ENCODE data around the gene TMEM54. TPM values are rescaled to one million over a fixed set of nuclear protein-coding genes. Genes with fewer than 3 reads are reported as not detected.
A peak's percentile ranks its signal among the peaks of the same experiment; 100 is the strongest.

TMEM54 gene
- total and polyA plus RNA-seq, 2 experiments from 2014 or later, result 11.2 to 11.7 TPM

DNA sequence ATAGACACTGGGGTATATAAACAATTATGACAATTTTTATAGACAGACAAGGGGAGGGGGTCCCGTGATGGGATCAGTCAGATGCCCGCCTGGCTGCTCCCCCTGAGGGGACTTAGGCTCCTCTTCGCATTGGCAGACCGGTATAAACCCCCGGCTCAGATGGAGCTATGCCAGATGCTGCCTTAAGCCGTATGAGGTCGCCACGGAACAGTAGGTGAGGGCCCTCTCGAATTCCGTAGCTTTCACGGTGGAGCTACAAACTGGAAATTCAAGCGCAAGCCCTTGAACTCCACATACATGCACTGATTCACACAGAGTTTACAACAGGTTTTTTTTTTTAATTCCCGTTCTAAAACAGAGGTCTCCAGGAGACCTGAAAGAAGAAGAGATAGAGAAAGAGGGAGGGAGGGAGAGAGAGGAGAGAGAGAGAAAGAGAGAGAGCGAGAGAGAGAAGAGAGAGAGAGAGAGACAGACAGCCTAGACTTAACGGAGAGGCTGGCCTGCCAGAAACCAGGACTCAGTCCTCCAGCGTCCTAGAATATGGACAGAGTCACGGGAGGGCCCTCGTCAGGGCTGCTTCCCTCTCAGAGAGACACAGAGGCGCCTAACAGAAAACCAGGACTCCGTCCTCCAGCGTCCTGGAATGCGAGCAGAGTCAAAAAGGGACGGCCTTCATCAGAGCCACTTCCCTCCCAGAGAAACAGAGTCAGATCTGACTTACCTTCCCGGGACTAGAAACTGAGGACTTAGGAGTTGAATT is 24.4 kb upstream of the TMEM54 start:
- H3K9me2 ChIP-seq (ENCODE audit: insufficient read depth), result no peaks in the 10 kb centered on the region
- H3K4me2 ChIP-seq, result peak overlapping the region; percentile 83
- no peaks in the 10 kb centered on the region; the same call in 2 of the 3 replicates for H3K36me3 Mint-ChIP-seq (ENCODE audit: low read depth)
- peak overlapping the region; percentile 97 for H2AFZ ChIP-seq
- H3K79me2 ChIP-seq (replicated peaks; ENCODE audit: insufficient read depth), result no peaks in the 10 kb centered on the region
- H3K36me3 ChIP-seq (ENCODE audit: insufficient read depth), result no peaks in the 10 kb centered on the region
- H3K27ac Mint-ChIP-seq, result no peak overlapping the region
- TF ChIP-seq, protein P1, sequence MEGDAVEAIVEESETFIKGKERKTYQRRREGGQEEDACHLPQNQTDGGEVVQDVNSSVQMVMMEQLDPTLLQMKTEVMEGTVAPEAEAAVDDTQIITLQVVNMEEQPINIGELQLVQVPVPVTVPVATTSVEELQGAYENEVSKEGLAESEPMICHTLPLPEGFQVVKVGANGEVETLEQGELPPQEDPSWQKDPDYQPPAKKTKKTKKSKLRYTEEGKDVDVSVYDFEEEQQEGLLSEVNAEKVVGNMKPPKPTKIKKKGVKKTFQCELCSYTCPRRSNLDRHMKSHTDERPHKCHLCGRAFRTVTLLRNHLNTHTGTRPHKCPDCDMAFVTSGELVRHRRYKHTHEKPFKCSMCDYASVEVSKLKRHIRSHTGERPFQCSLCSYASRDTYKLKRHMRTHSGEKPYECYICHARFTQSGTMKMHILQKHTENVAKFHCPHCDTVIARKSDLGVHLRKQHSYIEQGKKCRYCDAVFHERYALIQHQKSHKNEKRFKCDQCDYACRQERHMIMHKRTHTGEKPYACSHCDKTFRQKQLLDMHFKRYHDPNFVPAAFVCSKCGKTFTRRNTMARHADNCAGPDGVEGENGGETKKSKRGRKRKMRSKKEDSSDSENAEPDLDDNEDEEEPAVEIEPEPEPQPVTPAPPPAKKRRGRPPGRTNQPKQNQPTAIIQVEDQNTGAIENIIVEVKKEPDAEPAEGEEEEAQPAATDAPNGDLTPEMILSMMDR (conservative IDR thresholded peaks at IDR 0.05; ENCODE audit: low read depth in 2 of 2), result peak; percentile 14 to 43; a peak in 2 of 4 replicates
- TF ChIP-seq CREB1 (CRISPR knock-in tag; IDR thresholded peaks at IDR 0.05; ENCODE audit: low read depth) (no peak), EZH2 (IDR thresholded peaks at IDR 0.05; ENCODE audit: low read depth, unreplicated experiment) (peak; percentile 70)
- H3F3A ChIP-seq (replicated peaks; ENCODE audit: low read depth), result peaks cover 3% of the 10 kb centered on the region; the same call in 1 of the 2 replicates
- peak overlapping the region; percentile 73 for H3K4me3 ChIP-seq
- H3K27ac ChIP-seq (ENCODE audit: low read depth), result no peak overlapping the region
- H3K9me3 Mint-ChIP-seq, result peaks cover 7% of the 10 kb centered on the region; the same call in 2 of the 3 replicates
- ATAC-seq, result peak; percentile 90
- peak overlapping the region; percentile 83 for H3K4me3 Mint-ChIP-seq
- peak; percentile 71 for DNase-seq (ENCODE audit: low spot score)
- no peaks in the 10 kb centered on the region for H4K20me1 ChIP-seq (replicated peaks; ENCODE audit: insufficient read depth)
- H3K4me1 ChIP-seq (ENCODE audit: insufficient read depth), result peaks cover 12% of the 10 kb centered on the region
- H3K27me3 Mint-ChIP-seq (ENCODE audit: insufficient read depth, low read depth, poor library complexity), result peaks cover 51% of the 10 kb centered on the region
- H3K27me3 ChIP-seq (ENCODE audit: insufficient read depth), result peaks cover 78% of the 10 kb centered on the region
- H3K4me1 Mint-ChIP-seq, result peaks cover 12% of the 10 kb centered on the region

DNA sequence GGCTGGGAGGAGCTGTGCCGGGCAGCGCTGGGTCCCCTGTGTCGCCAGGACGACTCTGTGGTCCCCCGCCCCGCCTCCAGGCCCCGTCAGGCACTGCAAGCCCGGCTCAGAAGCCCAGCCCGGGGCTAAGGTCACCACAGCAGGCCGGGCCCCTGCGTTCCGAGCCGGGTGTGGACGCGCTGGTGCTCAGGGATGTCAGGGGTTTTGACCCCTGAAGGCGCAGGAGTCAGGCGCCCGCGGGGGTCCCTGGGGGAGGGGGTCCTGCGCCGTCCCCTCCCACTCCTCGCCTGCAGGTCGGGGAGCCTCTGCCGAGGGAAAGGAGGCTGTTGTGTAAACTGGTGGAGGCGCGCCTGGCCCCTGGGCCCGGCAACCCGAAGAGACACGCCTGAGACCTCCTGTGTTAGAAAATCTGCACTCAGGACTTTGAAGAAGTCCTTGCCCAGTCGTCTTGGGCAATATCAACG is 23.7 kb upstream of the TMEM54 start:
- Histone ChIP-seq H3F3A (replicated peaks; ENCODE audit: low read depth) (peaks cover 3% of the 10 kb centered on the region; the same call in 1 of the 2 replicates), H4K20me1 (replicated peaks; ENCODE audit: insufficient read depth) (no peaks in the 10 kb centered on the region), H3K4me3 (peak overlapping the region; percentile 73), H3K27me3 (ENCODE audit: insufficient read depth) (peaks cover 78% of the 10 kb centered on the region), H2AFZ (peak overlapping the region; percentile 94; the same call in 1 of the 2 replicates), H3K79me2 (replicated peaks; ENCODE audit: insufficient read depth) (no peaks in the 10 kb centered on the region), H3K4me2 (peak overlapping the region; percentile 83), H3K27ac (ENCODE audit: low read depth) (no peak overlapping the region), H3K36me3 (ENCODE audit: insufficient read depth) (no peaks in the 10 kb centered on the region), H3K9me2 (ENCODE audit: insufficient read depth) (no peaks in the 10 kb centered on the region), H3K4me1 (ENCODE audit: insufficient read depth) (peaks cover 12% of the 10 kb centered on the region)
- peaks cover 51% of the 10 kb centered on the region for H3K27me3 Mint-ChIP-seq (ENCODE audit: insufficient read depth, low read depth, poor library complexity)
- H3K4me3 Mint-ChIP-seq, result peak overlapping the region; percentile 83
- ATAC-seq (peak; percentile 87), DNase-seq (ENCODE audit: low spot score) (peak; percentile 79)
- peaks cover 7% of the 10 kb centered on the region; the same call in 2 of the 3 replicates for H3K9me3 Mint-ChIP-seq
- H3K36me3 Mint-ChIP-seq (ENCODE audit: low read depth), result no peaks in the 10 kb centered on the region; the same call in 2 of the 3 replicates
- H3K4me1 Mint-ChIP-seq, result peaks cover 12% of the 10 kb centered on the region
- TF ChIP-seq, protein P1 (conservative IDR thresholded peaks at IDR 0.05; ENCODE audit: low read depth in 2 of 2), result peak in 1 of 2 experiments; percentile 1; a peak in 2 of 4 replicates
- no peak for TF ChIP-seq EZH2 (IDR thresholded peaks at IDR 0.05; ENCODE audit: low read depth, unreplicated experiment)
- H3K27ac Mint-ChIP-seq, result no peak overlapping the region
